ENCODE data around the gene FHL2. TPM values are rescaled to one million over a fixed set of nuclear protein-coding genes. Genes with fewer than 3 reads are reported as not detected.

Gene FHL2
- polyA plus RNA-seq, 3 donors: 0.03 TPM; not detected in 1

DNA sequence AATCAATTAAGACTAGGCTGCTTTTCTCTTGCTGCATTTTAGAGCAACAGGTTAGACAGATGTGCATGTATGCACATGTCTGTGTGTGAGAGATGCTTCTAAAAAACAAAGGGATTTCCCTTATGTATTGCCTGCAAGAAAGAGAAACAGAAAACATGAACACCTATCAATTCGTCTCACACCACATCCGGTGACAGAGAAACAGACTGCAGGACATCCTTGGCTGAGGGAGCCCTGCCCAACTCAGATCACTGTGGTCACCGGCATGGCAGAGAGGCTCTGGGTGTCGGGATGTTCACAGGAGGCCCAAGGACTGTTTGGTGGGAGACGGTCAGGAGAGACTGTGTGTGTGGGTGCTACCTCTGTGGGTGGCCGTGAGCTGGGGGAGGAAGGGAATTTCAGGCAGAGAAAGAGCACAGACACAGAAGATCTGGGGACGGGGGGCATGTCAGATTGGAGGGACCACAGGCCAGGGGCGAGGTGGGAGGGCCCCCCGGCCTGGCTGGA lies 24.9 kb downstream of the FHL2 start:
- no peaks in the 10 kb centered on the region for H3K79me2 ChIP-seq (ENCODE audit: insufficient read depth, low read length)
- no peak for DNase-seq

GRCh38 chr2:105373344-105373781 lies 25.5 kb downstream of the FHL2 start:
- intact Hi-C loops (cut with micrococcal nuclease): loop anchor here (10.0 kb wide), 3 partner anchors 141 to 1211 kb away; no protein-coding TSS in a partner anchor
- TF ChIP-seq, protein P1, sequence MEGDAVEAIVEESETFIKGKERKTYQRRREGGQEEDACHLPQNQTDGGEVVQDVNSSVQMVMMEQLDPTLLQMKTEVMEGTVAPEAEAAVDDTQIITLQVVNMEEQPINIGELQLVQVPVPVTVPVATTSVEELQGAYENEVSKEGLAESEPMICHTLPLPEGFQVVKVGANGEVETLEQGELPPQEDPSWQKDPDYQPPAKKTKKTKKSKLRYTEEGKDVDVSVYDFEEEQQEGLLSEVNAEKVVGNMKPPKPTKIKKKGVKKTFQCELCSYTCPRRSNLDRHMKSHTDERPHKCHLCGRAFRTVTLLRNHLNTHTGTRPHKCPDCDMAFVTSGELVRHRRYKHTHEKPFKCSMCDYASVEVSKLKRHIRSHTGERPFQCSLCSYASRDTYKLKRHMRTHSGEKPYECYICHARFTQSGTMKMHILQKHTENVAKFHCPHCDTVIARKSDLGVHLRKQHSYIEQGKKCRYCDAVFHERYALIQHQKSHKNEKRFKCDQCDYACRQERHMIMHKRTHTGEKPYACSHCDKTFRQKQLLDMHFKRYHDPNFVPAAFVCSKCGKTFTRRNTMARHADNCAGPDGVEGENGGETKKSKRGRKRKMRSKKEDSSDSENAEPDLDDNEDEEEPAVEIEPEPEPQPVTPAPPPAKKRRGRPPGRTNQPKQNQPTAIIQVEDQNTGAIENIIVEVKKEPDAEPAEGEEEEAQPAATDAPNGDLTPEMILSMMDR (IDR thresholded peaks at IDR 0.05): no peak
- Mint-ChIP-seq H3K9me3 (no peaks in the 10 kb centered on the region), H3K36me3 (no peaks in the 10 kb centered on the region), H3K27me3 (ENCODE audit: low read depth in 3 of 3) (peaks cover 4 to 6% (median 5%) of the 10 kb centered on the region in 3 donors), H3K4me1 (peaks cover 2% of the 10 kb centered on the region), H3K4me3 (no peak overlapping the region), H3K27ac (no peak overlapping the region)
- H3K27ac ChIP-seq (ENCODE audit: low read depth in 1 of 2, low read length in 2 of 2): no peak overlapping the region
- no peak overlapping the region for H3K4me2 ChIP-seq (replicated peaks; ENCODE audit: extremely low read depth, low read length, poor library complexity, severe bottlenecking)
- H3K9me3 ChIP-seq (replicated peaks in 1 of 2; ENCODE audit: control insufficient read depth in 1 of 2, insufficient read depth in 1 of 2, low read length in 2 of 2): no peaks in the 10 kb centered on the region
- H2AFZ ChIP-seq (ENCODE audit: insufficient read depth, low read depth, low read length, poor library complexity, severe bottlenecking): no peak overlapping the region
- no peak overlapping the region for H3K4me3 ChIP-seq (replicated peaks in 1 of 3; ENCODE audit: low read depth in 2 of 3, low read length in 3 of 3)
- 97% methylated on average over 9 of the region's 9 CpGs for WGBS (ENCODE audit: insufficient coverage)
- no peaks in the 10 kb centered on the region for H3K27me3 ChIP-seq (ENCODE audit: control insufficient read depth in 2 of 2, insufficient read depth in 2 of 2, low read length in 2 of 2)
- no peaks in the 10 kb centered on the region for H4K20me1 ChIP-seq (ENCODE audit: insufficient read depth, low read length)
- H3K79me2 ChIP-seq (ENCODE audit: insufficient read depth, low read length): no peaks in the 10 kb centered on the region
- no peak overlapping the region for H3K9ac ChIP-seq (ENCODE audit: insufficient read depth, low read length, poor library complexity, severe bottlenecking)
- peaks cover 0 to 6% of the 10 kb centered on the region in 2 donors for H3K4me1 ChIP-seq (ENCODE audit: control insufficient read depth in 1 of 2, insufficient read depth in 2 of 2, low read length in 2 of 2)
- no peaks in the 10 kb centered on the region for H3K36me3 ChIP-seq (replicated peaks in 1 of 2; ENCODE audit: control insufficient read depth in 1 of 2, insufficient read depth in 2 of 2, low read length in 2 of 2)
- DNase-seq: no peak

More for the DNA sequence above, 24.9 kb downstream of the FHL2 start:
- no peak overlapping the region for H3K9ac ChIP-seq (ENCODE audit: insufficient read depth, low read length, poor library complexity, severe bottlenecking)
- TF ChIP-seq, protein P1 (IDR thresholded peaks at IDR 0.05): no peak
- no peaks in the 10 kb centered on the region for H4K20me1 ChIP-seq (ENCODE audit: insufficient read depth, low read length)
- Mint-ChIP-seq H3K36me3 (no peaks in the 10 kb centered on the region), H3K27me3 (ENCODE audit: low read depth in 3 of 3) (peaks cover 4 to 6% (median 5%) of the 10 kb centered on the region in 3 donors), H3K4me1 (peaks cover 2% of the 10 kb centered on the region), H3K27ac (no peak overlapping the region), H3K9me3 (no peaks in the 10 kb centered on the region), H3K4me3 (no peak overlapping the region)
- 94% methylated on average over 9 of the region's 9 CpGs for WGBS (ENCODE audit: insufficient coverage)
- H3K36me3 ChIP-seq (replicated peaks in 1 of 2; ENCODE audit: control insufficient read depth in 1 of 2, insufficient read depth in 2 of 2, low read length in 2 of 2): no peaks in the 10 kb centered on the region
- peaks cover 0 to 6% of the 10 kb centered on the region in 2 donors for H3K4me1 ChIP-seq (ENCODE audit: control insufficient read depth in 1 of 2, insufficient read depth in 2 of 2, low read length in 2 of 2)
- intact Hi-C loops (cut with micrococcal nuclease): loop anchor here (10.0 kb wide), 3 partner anchors 141 to 1211 kb away; no protein-coding TSS in a partner anchor
- no peak overlapping the region for H3K27ac ChIP-seq (ENCODE audit: low read depth in 1 of 2, low read length in 2 of 2)
- no peak overlapping the region for H3K4me2 ChIP-seq (replicated peaks; ENCODE audit: extremely low read depth, low read length, poor library complexity, severe bottlenecking)
- H3K27me3 ChIP-seq (ENCODE audit: control insufficient read depth in 2 of 2, insufficient read depth in 2 of 2, low read length in 2 of 2): no peaks in the 10 kb centered on the region
- H3K4me3 ChIP-seq (replicated peaks in 1 of 3; ENCODE audit: low read depth in 2 of 3, low read length in 3 of 3): no peak overlapping the region
- no peaks in the 10 kb centered on the region for H3K9me3 ChIP-seq (replicated peaks in 1 of 2; ENCODE audit: control insufficient read depth in 1 of 2, insufficient read depth in 1 of 2, low read length in 2 of 2)
- H2AFZ ChIP-seq (ENCODE audit: insufficient read depth, low read depth, low read length, poor library complexity, severe bottlenecking): no peak overlapping the region
